GM21367 (cell line): ENCODE measurements around the gene ORC3.
A peak's percentile ranks its signal among the peaks of the same experiment; 100 is the strongest.

Experiments
- ATAC-seq: cut with Tn5 transposase; IDR thresholded peaks from one replicate; pipeline ENCODE4 v1.9.1; 2021; ENCODE audit not compliant: unreplicated experiment

ORC3 gene

DNA sequence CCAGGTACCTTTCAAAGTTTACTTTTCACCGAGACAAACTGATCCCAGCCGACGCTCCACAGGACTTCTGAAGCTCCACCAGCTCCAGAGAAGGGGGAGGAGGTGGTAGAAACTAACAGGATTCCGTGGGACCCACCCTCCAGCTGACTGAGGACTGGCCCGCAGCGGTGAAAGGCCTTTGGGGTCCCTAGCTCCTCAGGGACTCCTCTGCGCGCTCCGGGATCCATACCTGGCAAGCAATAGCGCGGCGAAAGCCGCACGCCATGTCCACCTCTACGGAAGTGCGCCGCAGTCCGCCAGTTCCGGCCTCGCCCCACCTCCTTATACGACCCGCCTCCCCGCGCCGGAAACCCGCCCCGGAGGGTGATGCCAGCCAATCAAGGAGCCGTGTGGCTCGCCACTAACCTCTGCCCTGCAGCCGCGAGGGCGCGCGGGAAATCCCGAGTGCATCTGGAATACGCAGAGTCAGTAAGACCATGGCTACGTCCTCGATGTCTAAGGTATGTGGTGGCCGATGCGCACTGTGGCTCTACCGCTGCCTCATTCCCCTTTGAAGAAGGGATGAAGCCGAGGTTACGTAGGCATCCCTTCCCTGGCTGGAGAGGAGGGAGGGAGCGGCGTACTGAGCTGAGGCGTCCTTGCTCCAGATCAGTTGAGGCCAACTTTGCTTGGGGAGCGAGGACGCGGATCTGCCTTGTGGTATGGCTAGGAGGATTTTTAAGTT lies at the start of gene ORC3, which contains the start of gene RARS2:
ORC3 (plus strand) TSS at position 443 of the 724 bp plus-strand sequence; CDS start at position 477, 34 bp downstream.
RARS2 (minus strand) TSS at position 295 of the 724 bp plus-strand sequence; CDS start at position 265, 30 bp downstream.
- ATAC-seq = peak; percentile 100

DNA sequence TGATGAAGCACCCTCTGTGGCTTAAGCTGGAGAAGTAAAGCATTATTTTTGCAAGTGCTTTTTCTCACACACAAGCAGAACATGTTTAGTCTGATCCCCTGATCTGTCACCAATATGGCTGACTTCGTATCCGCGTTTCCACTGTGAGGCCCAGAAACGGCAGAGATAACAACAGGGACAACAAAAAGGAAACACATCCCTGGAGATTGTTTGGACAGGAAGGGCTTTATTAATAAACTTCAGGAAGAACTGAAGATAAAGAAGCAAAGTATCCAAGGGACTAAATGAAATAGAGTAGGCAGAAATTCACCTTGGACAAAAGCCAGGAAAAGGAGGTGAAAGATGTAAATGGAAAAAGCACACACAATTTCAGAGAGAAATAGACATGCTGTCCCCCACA lies 49.4 kb upstream of the ORC3 start:
- no peak for ATAC-seq

DNA sequence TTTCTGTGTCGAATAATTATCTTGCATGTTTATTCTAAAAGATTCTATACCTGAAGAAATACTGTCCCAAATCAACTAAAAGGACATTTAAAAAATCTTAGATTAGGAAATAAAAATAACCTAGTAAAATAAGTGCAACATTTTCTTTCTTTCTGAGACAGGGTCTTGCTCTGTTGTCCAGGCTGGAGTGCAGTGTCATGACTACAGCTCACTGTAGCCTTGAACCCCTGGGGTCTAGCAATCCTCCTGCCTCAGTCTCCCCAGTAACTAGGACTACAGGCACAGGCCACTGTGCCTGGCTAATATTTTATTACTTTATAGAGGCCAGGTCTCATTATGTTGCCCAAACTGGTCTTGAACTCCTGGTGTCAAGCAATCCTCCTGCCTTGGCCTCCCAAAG lies 48.9 kb upstream of the ORC3 start:
- no peak for ATAC-seq

DNA sequence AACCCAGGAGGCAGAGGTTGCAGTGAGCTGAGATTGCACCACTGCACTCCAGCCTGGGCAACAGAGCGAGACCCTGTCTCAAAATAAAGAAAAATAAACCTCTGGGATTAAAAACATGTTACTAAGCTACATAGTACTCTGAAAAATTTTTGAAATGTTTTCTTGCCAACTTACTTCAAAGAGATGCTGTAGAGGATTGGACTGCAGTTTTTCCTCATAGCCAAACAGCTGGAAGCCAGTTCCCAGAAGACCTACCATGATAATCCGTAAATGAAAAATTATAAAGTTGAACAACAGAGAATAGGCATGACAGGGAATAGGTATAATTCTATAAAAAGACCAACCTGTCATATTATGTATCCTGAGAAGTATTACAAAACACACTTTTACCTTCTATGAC lies 48.2 kb upstream of the ORC3 start:
- no peak for ATAC-seq

DNA sequence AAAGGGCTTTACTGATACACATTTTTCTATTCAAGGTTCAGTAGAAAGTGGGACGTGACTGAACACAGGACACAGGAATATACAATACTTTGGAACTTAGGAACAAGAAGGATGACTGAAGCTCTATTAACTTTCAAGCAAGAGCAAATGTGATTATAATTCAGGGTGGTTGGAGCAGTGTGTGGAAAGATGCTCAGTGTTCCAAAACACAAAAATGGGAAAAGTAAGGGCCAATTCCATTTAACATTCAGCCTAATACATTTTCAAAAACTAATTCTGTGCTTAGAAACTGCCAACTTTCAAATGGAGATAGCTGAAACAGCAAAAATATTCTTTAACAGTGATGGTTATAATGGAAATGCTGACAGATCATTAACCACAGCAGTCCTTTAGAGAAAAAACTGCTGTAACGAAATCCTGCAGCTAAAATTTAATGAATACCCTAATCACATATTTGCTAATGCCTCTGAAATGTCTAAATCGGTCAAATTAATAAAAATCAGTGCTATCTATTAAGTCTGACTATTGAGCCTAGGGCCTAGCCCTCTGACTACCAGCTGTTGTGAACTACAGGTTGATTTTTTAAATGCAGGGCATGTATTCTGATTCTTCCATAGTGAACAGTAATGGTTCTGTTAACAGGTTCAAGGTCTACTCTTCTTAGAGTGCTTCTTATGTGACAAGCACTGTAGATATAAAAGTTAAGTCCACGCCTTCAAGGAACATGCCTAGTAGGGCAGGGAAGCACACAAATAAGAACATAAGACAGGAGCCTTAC lies 46.0 kb upstream of the ORC3 start:
- ATAC-seq = no peak

GRCh38 chr6:87544474-87544735 lies 45.5 kb upstream of the ORC3 start:
- ATAC-seq = no peak

DNA sequence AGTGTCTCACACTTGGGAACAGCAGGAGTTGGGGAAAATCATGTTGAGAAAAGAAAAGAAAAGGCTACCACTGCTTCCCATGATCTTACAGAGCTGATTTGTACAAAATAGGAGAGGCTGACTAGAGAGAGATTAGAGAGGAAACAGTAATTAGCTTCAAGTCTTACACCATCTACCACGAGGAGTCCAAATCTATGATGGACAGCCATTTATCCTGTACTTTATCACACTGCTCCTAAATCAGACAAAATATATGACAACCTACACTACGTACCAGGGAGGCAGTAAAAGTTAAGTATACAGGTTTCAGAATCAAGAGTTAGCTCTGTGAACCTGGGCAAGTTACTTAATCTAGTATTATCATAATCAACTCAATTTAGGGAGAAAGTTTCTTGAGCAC lies 38.1 kb upstream of the ORC3 start:
- ATAC-seq = no peak

GRCh38 chr6:87553159-87553765 lies 36.7 kb upstream of the ORC3 start:
- ATAC-seq = no peak

GRCh38 chr6:87555506-87555905 lies 34.4 kb upstream of the ORC3 start:
- no peak for ATAC-seq

DNA sequence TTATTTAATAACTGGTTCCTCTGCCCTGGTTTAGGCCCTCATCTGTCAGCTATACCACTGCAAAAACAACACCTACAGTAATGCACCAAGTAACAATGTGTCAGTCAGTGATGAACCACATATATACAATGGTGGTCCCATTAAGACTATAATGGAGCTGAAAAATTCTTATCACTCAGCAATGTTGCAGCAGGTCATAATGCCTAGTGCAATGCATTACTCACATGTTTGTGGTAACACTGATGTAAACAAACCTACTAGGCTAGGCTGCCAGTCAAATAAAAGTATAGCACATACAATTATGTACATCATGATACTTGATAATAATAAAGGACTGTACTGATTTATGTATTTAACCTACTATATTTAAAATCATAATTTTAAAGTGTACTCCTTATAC lies 31.5 kb upstream of the ORC3 start:
- no peak for ATAC-seq

GRCh38 chr6:87561017-87561416 lies 28.9 kb upstream of the ORC3 start:
- no peak for ATAC-seq

DNA sequence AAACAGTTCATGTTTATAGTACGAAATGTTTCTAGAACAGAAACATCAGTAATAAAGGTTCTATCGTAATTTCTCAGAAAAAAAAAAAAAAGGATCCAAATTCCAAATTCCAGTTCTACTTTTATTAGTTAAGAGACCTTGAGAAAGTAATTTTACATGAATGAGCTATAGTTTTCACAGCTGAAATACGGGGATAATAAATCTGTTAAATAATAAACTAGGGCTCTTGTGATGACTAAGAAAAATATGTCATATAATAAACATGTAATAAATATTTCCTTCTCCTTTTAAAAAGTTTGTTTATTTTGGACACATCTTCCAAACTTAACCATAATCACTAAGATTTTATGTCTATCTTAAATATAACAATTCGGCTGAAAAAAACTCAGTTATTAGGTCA lies 17.9 kb upstream of the ORC3 start:
- no peak for ATAC-seq

- peak; percentile 52 for ATAC-seq
Measured at GRCh38 chr6:87572883-87573282, 17.1 kb upstream of the ORC3 start.

- no peak for ATAC-seq
Measured at GRCh38 chr6:87573307-87574024, 16.5 kb upstream of the ORC3 start.

- no peak for ATAC-seq
Measured at GRCh38 chr6:87574237-87574804, 15.6 kb upstream of the ORC3 start.

DNA sequence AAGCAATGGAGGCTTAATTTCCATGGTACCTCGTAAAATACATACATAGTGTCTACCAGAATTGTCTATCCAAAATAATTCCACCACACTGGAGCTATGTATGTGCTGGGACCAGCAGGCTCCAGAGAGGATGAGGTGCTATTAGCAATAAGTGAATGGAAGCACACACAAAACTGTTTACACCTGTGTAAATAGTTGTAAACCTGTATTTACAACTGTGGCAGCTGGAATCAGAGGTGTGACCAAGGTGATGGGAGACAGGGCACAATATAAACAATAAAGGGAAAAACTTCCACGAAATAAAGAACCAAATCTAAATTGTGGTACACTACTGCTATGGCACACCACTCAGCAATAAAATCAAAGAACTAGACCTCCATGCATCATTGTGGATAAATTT lies 14.5 kb upstream of the ORC3 start:
- no peak for ATAC-seq

GRCh38 chr6:87583822-87584221 lies 6.1 kb upstream of the ORC3 start:
- no peak for ATAC-seq

DNA sequence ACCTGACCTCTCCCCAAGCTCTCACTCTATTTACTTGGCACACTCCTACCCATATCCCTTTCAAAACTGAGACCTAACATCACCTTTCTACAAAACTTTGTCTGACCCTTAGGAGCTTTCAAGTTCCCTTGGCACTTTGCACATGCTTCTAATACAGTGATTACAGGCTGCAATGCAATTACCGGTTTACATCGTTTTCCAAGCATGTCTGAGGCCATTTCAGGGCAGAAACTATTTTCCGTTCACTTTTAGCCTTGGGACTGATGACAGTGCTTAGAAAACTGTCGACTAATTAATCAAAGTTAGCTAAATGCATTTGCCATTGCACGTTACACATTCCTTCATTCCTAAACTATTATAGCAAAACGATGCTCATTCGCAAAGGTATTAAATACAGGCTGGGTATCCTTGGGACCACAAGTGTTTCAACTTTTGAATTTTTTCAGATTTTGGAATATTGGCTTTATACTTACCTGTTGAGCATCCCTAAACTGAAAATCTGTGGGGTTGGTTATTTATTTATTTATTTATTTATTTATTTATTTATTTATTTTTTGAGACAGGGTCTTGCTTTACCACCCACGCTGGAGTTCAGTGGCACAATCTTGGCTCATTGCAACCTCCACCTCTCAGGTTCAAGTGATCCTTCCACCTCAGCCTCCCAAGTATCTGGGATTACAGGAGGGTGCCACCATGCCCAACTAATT lies 3.4 kb upstream of the ORC3 start:
- ATAC-seq = no peak

GRCh38 chr6:87588756-87589407 lies 1.1 kb upstream of the ORC3 start:
- ATAC-seq = no peak

- ATAC-seq = no peak
Measured at GRCh38 chr6:87590417-87590880, 514 bp downstream of the ORC3 start.
